ENCODE measurements around the gene SVOPL.

DNA sequence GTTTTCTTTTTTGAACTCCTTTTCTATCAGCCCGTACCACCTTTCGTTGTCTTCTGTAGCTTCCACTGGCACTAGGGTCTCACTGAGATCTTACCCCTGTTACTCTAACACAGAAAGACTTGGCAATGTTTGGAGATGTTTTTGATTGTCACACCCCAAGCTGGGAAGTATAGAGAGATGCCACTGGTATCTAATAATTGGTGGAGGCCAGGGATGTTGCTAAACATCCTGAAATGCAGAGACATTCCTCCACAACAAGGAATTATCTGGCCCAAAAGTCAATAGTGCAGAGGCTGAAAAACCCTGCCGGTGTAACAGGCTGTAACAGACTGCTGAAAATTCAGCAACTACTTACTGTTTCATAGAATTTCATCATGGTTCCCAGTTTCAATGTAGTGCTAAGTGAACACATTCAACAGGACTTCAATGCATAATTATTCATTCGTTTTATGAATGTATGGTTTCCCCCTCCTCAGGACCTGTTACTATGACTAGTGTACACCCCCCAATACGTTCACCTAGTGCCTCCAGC, 125.2 kb downstream of the SVOPL start:
- TF ChIP-seq YY1 (IDR thresholded peaks at IDR 0.05; ENCODE audit: low read depth) (no peak), CTCF (IDR thresholded peaks at IDR 0.05) (no peak)
- TF ChIP-seq, protein P1, sequence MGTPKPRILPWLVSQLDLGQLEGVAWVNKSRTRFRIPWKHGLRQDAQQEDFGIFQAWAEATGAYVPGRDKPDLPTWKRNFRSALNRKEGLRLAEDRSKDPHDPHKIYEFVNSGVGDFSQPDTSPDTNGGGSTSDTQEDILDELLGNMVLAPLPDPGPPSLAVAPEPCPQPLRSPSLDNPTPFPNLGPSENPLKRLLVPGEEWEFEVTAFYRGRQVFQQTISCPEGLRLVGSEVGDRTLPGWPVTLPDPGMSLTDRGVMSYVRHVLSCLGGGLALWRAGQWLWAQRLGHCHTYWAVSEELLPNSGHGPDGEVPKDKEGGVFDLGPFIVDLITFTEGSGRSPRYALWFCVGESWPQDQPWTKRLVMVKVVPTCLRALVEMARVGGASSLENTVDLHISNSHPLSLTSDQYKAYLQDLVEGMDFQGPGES (IDR thresholded peaks at IDR 0.05; ENCODE audit: low read depth, low read length) = no peak
